ENCODE data around the gene CCDC102A.

DNA sequence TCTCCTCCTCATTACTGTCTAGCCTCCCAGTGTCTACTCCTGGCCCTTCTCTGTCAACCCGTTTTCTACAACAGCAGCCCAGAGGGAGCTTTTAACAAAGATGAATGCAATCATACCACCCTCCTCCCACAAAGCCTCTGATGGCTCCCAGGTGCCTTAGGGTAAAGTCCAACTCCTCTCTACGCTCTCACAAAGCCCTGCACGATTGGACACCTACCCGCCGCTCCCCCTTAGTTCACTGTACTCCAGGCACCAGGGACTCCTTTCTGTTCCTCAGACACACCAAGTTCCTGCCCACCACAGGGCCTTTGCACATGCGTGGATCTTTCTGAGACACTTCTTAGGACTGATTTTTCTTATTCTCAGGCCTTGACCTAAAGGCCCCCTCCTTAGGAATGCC lies 17.4 kb downstream of the CCDC102A start:
- TF ChIP-seq CTCF (conservative IDR thresholded peaks at IDR 0.05) (no peak), EZH2 (IDR thresholded peaks at IDR 0.05; ENCODE audit: low read depth) (no peak)
